Gastrocnemius medialis (tissue), 4 donors: ENCODE data around the gene IGF1R. TPM values are rescaled to one million over a fixed set of nuclear protein-coding genes. Genes with fewer than 3 reads are reported as not detected.

Experiments
- ATAC-seq, 2 donors: fragments of 150-250 bp; one replicate each; pipeline ENCODE4 v1.9.1; 2016
- DNase-seq, 2 donors: peaks; one replicate each; pipeline ENCODE4 v3.0.0-alpha.2; 2019
- H3K27ac ChIP-seq, 4 donors: fragments of 200-600 bp; sonication (generic); 1 replicate in 1 of 4; 2 replicates in 3 of 4; pipeline ENCODE4 v1.5.1; 2016 to 2018; ENCODE audit warnings: mild to moderate bottlenecking in 2 of 4, moderate library complexity in 1 of 4
- H3K27me3 ChIP-seq, 3 donors: fragments of 200-600 bp; sonication (generic) in 2 of 3; 1 replicate in 1 of 3; 2 replicates in 2 of 3; pipeline versions ENCODE4 v1.5.1 to v1.6.0; 2016 to 2019; ENCODE audit warnings: mild to moderate bottlenecking in 1 of 3, moderate library complexity in 1 of 3
- H3K36me3 ChIP-seq, 2 donors: fragments of 200-600 bp; sonication (generic) in 1 of 2; one replicate each; pipeline ENCODE4 v1.5.1; 2017 to 2018
- H3K4me1 ChIP-seq, 2 donors: fragments of 200-600 bp; sonication (generic) in 1 of 2; one replicate each; pipeline ENCODE4 v1.5.1; 2016 to 2017; ENCODE audit warnings: mild to moderate bottlenecking in 2 of 2
- H3K4me3 ChIP-seq, 4 donors: fragments of 200-600 bp; sonication (generic) in 3 of 4; 1 replicate in 1 of 4; 2 replicates in 3 of 4; pipeline ENCODE4 v1.5.1; 2016 to 2019; ENCODE audit warnings: mild to moderate bottlenecking in 2 of 4
- H3K9me3 ChIP-seq, 3 donors: fragments of 200-600 bp; sonication (generic) in 2 of 3; 1 replicate in 1 of 3; 2 replicates in 2 of 3; pipeline ENCODE4 v1.5.1; 2016 to 2019
- POLR2A ChIP-seq, 2 donors: fragments of 450-650 bp; IDR thresholded peaks; one replicate each; pipeline ENCODE4 v1.6.1; 2017; ENCODE audit warnings: antibody characterized with exemption in 2 of 2, mild to moderate bottlenecking in 2 of 2, moderate library complexity in 2 of 2
- in situ Hi-C, 4 donors: fragments of 200-750 bp; cut with MboI; loops; one replicate each; pipeline versions ENCODE4 v1.15.0 to v1.8.0; 2017; ENCODE audit warnings: low sequenced_read_pairs in 4 of 4
- intact Hi-C: fragments of 100-400 bp; cut with DNase I; formaldehyde crosslinking; loops from one replicate; pipeline ENCODE4 v1.15.1; 2023; ENCODE audit warnings: low total_unique reads
- total RNA-seq, 4 donors: library from RNA; depleted of rRNA; stranded (reverse); fragments of >200 nt; gene quantifications; one replicate each; pipeline versions ENCODE4 v1.1.0 to v1.2.3, GENCODE V29; 2016
- TF ChIP-seq, protein P1 (sequence below), 5 experiments: fragments of 450-650 bp in 3 of 5; fragments of 200-600 bp in 2 of 5; sonication (generic) in 2 of 5; IDR thresholded peaks in 4 of 5; conservative IDR thresholded peaks in 1 of 5; 1 replicate in 4 of 5; 2 replicates in 1 of 5; pipeline ENCODE4 v1.5.1; 2016 to 2019; ENCODE audit warnings: antibody characterized with exemption in 5 of 5, mild to moderate bottlenecking in 3 of 5, moderate library complexity in 3 of 5

IGF1R gene
- total RNA-seq, 4 donors from 2014 or later: 10.1 to 50.4 (median 12.3) TPM

DNA sequence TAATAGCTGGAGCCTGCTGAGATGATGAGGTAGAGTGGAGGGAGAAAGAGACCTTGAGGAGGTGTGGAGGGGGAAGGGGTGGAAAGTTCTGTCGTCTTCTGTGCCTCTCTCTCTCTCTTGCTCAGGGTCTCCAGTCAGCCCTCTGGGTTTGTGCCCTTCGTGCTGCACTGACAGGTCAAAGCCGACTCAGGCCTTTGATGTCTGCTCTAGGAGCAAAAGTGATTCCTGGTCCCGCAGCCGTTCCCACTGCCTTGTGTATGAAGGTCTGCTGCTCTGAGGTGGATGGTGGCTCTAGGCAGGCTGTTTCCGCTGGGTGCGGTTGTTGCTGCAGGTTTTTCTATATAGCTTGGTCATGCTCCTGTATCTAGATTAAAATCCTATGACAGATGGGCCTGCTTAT, 89.4 kb downstream of the IGF1R start:
- Histone ChIP-seq H3K4me1 (peaks cover 18 to 25% of the 10 kb centered on the region in 2 donors), H3K36me3 (no peaks in the 10 kb centered on the region), H3K27ac (no peak overlapping the region), H3K9me3 (no peaks in the 10 kb centered on the region), H3K27me3 (no peaks in the 10 kb centered on the region), H3K4me3 (no peak overlapping the region)
- in situ Hi-C loops (no loop called here), intact Hi-C loops (no loop called here)
- DNase-seq (no peak), ATAC-seq (no peak)
- TF ChIP-seq POLR2A (IDR thresholded peaks at IDR 0.05): no peak
- TF ChIP-seq, protein P1, sequence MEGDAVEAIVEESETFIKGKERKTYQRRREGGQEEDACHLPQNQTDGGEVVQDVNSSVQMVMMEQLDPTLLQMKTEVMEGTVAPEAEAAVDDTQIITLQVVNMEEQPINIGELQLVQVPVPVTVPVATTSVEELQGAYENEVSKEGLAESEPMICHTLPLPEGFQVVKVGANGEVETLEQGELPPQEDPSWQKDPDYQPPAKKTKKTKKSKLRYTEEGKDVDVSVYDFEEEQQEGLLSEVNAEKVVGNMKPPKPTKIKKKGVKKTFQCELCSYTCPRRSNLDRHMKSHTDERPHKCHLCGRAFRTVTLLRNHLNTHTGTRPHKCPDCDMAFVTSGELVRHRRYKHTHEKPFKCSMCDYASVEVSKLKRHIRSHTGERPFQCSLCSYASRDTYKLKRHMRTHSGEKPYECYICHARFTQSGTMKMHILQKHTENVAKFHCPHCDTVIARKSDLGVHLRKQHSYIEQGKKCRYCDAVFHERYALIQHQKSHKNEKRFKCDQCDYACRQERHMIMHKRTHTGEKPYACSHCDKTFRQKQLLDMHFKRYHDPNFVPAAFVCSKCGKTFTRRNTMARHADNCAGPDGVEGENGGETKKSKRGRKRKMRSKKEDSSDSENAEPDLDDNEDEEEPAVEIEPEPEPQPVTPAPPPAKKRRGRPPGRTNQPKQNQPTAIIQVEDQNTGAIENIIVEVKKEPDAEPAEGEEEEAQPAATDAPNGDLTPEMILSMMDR (IDR thresholded peaks at IDR 0.05 in 4 of 5, conservative IDR thresholded peaks at IDR 0.05 in 1 of 5): no peak

DNA sequence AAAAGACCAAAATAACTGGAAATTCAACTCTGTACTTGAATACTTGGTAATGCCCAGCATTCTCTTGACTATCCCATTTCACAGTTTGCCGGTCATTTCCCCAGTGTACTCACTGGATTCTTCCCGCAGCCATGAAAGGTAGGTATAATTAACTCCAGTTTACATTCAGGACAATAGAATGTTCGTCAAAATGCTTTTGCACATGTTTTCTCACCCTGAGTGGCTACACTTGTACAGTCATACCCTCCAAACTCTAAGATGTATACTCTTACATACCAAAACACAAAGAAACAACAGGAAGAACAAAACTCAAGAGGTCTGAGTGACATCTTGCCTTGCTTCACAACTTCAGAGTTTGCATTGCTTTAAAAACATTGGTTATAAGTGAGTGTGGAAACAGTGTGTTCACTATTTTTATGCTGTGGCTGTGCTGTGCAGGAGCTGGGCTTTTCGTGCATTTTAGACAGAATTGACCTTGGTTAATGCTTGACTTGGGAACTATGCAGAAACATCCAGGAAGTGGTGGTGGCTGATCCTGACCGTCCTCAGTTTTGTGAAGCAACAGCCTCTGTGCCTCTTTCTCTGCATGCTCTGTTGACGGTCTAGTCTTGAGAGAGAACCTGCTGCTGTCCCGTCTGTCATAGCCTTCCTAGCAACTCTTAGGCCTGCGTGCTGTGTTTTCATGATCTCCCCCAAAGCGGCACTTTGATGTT, 90.5 kb downstream of the IGF1R start:
- Histone ChIP-seq H3K27ac (no peak overlapping the region), H3K36me3 (no peaks in the 10 kb centered on the region), H3K4me3 (no peak overlapping the region), H3K4me1 (peaks cover 17 to 23% of the 10 kb centered on the region in 2 donors), H3K27me3 (no peaks in the 10 kb centered on the region), H3K9me3 (no peaks in the 10 kb centered on the region)
- no peak for ATAC-seq
- in situ Hi-C loops (no loop called here), intact Hi-C loops (no loop called here)
- TF ChIP-seq, protein P1 (IDR thresholded peaks at IDR 0.05 in 4 of 5, conservative IDR thresholded peaks at IDR 0.05 in 1 of 5): no peak
- TF ChIP-seq POLR2A (IDR thresholded peaks at IDR 0.05): no peak
- DNase-seq: no peak

DNA sequence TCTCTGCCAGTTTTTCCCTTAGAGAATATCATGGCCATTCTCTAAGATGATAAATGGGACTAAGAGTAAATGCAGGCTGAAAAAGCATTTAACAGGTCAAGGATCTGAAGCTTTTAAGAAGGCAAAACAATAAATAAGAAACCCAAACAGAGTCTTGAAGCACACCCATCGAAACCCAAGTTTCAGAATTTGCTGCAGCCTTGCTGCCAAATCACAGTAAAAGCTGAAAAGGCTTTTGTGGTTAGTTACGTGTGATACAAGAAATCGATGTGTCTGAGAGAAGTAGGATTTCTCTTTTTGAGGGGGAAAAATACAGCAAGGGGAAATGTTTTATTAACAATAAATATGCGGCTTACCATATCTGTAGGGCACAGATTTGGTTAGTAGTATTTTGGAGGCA, 92.0 kb downstream of the IGF1R start:
- Histone ChIP-seq H3K36me3 (no peaks in the 10 kb centered on the region), H3K4me3 (no peak overlapping the region), H3K9me3 (no peaks in the 10 kb centered on the region), H3K4me1 (peaks cover 5 to 14% of the 10 kb centered on the region in 2 donors), H3K27ac (no peak overlapping the region), H3K27me3 (no peaks in the 10 kb centered on the region)
- ATAC-seq (no peak), DNase-seq (no peak)
- intact Hi-C loops: no loop called here
- no peak for TF ChIP-seq POLR2A (IDR thresholded peaks at IDR 0.05)
- TF ChIP-seq, protein P1 (IDR thresholded peaks at IDR 0.05 in 4 of 5, conservative IDR thresholded peaks at IDR 0.05 in 1 of 5): no peak
- in situ Hi-C loops: no loop called here

- Histone ChIP-seq H3K36me3 (no peaks in the 10 kb centered on the region), H3K4me3 (no peak overlapping the region), H3K9me3 (no peaks in the 10 kb centered on the region), H3K27ac (no peak overlapping the region), H3K27me3 (no peaks in the 10 kb centered on the region), H3K4me1 (peaks cover 3 to 13% of the 10 kb centered on the region in 2 donors)
- in situ Hi-C loops (no loop called here), intact Hi-C loops (no loop called here)
- no peak for DNase-seq
- no peak for ATAC-seq
- no peak for TF ChIP-seq POLR2A (IDR thresholded peaks at IDR 0.05)
- TF ChIP-seq, protein P1 (IDR thresholded peaks at IDR 0.05 in 4 of 5, conservative IDR thresholded peaks at IDR 0.05 in 1 of 5): no peak
Observed at GRCh38 chr15:98740963-98741362, 92.6 kb downstream of the IGF1R start.

DNA sequence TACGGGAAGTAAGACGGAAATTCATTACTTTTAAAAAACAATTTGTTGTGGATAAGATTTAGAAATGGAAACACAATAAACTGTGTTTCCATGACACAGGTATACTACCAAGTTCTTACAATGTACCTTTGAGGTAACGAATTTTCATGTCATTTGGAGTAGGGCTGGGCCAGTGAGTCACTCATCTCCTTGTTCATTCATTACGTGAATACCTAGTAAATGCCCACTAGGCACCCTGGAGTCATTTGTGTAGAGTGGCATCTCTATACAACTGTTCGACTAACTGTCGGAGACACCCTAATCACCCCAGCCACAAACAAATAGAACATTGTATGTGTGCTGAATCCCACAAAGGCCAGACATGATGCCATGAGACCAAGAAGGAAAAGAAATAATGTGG, 94.8 kb downstream of the IGF1R start:
- intact Hi-C loops: no loop called here
- in situ Hi-C loops: no loop called here
- Histone ChIP-seq H3K27me3 (no peaks in the 10 kb centered on the region), H3K36me3 (no peaks in the 10 kb centered on the region), H3K27ac (no peak overlapping the region), H3K9me3 (no peaks in the 10 kb centered on the region), H3K4me1 (peaks cover 3 to 6% of the 10 kb centered on the region in 2 donors), H3K4me3 (no peak overlapping the region)
- DNase-seq (no peak), ATAC-seq (no peak)
- TF ChIP-seq, protein P1 (IDR thresholded peaks at IDR 0.05 in 4 of 5, conservative IDR thresholded peaks at IDR 0.05 in 1 of 5): no peak
- TF ChIP-seq POLR2A (IDR thresholded peaks at IDR 0.05): no peak
